HEK293 (cell line): ENCODE data around the gene CRYGN.

ENCODE experiments used
- KLF16 ChIP-seq: fragments of 450-650 bp; formaldehyde crosslinking; IDR thresholded peaks from 2 replicates; pipeline ENCODE4 v1.5.1; 2017; ENCODE audit warnings: missing biosample characterization, missing genetic modification characterization
- SP2 ChIP-seq: fragments of 450-650 bp; formaldehyde crosslinking; IDR thresholded peaks from 2 replicates; pipeline ENCODE4 v1.5.1; 2016; ENCODE audit warnings: missing biosample characterization, missing genetic modification characterization
- ZBTB48 ChIP-seq: fragments of 450-650 bp; formaldehyde crosslinking; IDR thresholded peaks from 2 replicates; pipeline ENCODE4 v1.5.1; 2016; ENCODE audit warnings: missing biosample characterization, missing genetic modification characterization
- ZNF600 ChIP-seq: fragments of 450-650 bp; formaldehyde crosslinking; IDR thresholded peaks from 2 replicates; pipeline ENCODE4 v1.5.1; 2016; ENCODE audit warnings: missing biosample characterization, missing genetic modification characterization
- TF ChIP-seq, protein P1 (sequence below): fragments of 450-650 bp; formaldehyde crosslinking; IDR thresholded peaks from 2 replicates; pipeline ENCODE4 v1.5.1; 2016; ENCODE audit warnings: missing biosample characterization, missing genetic modification characterization
- TF ChIP-seq, protein P2 (sequence below): fragments of 450-650 bp; formaldehyde crosslinking; conservative IDR thresholded peaks from 2 replicates; pipeline ENCODE4 v1.5.1; 2016; ENCODE audit warnings: low read depth, missing biosample characterization, missing genetic modification characterization
- TF ChIP-seq, protein P3 (sequence below): IDR thresholded peaks from 2 replicates; pipeline ENCODE4 v1.6.1; 2011; ENCODE audit warnings: mild to moderate bottlenecking, low read depth, low read length, borderline replicate concordance

DNA sequence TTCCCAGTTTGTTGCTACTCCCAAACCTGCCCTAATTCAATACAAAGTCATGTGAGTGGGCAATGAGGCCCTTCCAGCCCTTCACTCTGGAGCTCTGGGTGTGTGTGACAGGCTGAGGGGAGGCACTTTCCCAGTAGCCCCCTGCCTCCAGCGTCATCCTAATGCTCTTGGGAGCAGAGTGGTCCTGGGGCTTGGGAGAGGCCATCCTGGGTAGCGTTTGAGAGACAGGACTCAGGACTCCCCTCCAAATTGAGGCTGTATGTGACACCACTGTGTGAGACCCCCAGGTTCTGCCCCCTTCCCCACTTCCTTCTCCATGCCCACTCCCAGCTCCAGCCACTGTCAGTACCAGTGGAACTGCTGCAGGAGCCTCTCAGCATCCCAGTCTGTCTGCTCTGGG lies 6.5 kb upstream of the CRYGN start:
- TF ChIP-seq, protein P1, sequence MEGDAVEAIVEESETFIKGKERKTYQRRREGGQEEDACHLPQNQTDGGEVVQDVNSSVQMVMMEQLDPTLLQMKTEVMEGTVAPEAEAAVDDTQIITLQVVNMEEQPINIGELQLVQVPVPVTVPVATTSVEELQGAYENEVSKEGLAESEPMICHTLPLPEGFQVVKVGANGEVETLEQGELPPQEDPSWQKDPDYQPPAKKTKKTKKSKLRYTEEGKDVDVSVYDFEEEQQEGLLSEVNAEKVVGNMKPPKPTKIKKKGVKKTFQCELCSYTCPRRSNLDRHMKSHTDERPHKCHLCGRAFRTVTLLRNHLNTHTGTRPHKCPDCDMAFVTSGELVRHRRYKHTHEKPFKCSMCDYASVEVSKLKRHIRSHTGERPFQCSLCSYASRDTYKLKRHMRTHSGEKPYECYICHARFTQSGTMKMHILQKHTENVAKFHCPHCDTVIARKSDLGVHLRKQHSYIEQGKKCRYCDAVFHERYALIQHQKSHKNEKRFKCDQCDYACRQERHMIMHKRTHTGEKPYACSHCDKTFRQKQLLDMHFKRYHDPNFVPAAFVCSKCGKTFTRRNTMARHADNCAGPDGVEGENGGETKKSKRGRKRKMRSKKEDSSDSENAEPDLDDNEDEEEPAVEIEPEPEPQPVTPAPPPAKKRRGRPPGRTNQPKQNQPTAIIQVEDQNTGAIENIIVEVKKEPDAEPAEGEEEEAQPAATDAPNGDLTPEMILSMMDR (tag by site-specific recombination): no peak
- TF ChIP-seq ZNF600 (tag by site-specific recombination) (no peak), ZBTB48 (tag by site-specific recombination) (no peak), KLF16 (tag by site-specific recombination) (no peak), SP2 (tag by site-specific recombination) (no peak)
- TF ChIP-seq, protein P2, sequence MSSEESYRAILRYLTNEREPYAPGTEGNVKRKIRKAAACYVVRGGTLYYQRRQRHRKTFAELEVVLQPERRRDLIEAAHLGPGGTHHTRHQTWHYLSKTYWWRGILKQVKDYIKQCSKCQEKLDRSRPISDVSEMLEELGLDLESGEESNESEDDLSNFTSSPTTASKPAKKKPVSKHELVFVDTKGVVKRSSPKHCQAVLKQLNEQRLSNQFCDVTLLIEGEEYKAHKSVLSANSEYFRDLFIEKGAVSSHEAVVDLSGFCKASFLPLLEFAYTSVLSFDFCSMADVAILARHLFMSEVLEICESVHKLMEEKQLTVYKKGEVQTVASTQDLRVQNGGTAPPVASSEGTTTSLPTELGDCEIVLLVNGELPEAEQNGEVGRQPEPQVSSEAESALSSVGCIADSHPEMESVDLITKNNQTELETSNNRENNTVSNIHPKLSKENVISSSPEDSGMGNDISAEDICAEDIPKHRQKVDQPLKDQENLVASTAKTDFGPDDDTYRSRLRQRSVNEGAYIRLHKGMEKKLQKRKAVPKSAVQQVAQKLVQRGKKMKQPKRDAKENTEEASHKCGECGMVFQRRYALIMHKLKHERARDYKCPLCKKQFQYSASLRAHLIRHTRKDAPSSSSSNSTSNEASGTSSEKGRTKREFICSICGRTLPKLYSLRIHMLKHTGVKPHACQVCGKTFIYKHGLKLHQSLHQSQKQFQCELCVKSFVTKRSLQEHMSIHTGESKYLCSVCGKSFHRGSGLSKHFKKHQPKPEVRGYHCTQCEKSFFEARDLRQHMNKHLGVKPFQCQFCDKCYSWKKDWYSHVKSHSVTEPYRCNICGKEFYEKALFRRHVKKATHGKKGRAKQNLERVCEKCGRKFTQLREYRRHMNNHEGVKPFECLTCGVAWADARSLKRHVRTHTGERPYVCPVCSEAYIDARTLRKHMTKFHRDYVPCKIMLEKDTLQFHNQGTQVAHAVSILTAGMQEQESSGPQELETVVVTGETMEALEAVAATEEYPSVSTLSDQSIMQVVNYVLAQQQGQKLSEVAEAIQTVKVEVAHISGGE (tag by site-specific recombination): no peak
- TF ChIP-seq, protein P3, sequence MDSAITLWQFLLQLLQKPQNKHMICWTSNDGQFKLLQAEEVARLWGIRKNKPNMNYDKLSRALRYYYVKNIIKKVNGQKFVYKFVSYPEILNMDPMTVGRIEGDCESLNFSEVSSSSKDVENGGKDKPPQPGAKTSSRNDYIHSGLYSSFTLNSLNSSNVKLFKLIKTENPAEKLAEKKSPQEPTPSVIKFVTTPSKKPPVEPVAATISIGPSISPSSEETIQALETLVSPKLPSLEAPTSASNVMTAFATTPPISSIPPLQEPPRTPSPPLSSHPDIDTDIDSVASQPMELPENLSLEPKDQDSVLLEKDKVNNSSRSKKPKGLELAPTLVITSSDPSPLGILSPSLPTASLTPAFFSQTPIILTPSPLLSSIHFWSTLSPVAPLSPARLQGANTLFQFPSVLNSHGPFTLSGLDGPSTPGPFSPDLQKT: no peak
